HG03520 (cell line): Measurements from ENCODE around the gene ZNF524.
"Not testable (repeated sequence)": the region's sequence is repeated elsewhere in the genome, so short reads cannot be mapped to it uniquely, and the experiment has no call there.

Experiments used
- ATAC-seq: cut with Tn5 transposase; IDR thresholded peaks from one replicate; pipeline ENCODE4 v1.9.1; 2021; ENCODE audit warnings: mild to moderate bottlenecking, moderate library complexity; ENCODE audit not compliant: unreplicated experiment

ZNF524 gene

DNA sequence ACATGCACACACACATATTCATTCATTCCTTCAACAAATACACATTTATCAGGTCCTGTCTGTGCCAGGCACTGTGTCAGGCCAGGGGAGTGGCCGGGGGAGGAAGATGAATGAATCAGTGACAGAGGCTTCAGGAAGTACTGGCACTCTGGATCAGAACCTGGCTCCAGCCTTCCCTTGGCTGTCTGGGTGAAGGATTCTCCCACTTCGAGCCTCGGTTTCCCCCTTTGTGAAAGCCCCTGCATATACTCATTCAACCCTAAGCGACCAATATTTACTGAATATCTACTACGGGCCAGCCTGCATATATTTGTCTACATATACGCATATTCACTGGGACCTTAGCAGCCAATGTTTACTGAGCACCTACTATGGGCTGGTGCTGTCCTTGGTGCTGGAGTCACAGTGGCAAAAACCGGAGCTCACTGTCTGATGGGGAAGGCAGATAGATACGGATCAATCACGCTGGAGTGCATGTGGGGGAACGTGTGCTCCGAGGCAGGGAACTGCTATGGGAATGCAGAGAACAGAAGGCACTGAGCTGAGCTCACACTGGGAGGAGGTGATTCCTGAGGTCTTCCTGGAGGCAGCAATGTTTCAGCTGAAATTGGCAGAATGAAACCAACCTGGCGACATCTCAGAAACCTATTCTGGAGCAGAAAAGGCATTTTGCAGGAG, 18.8 kb upstream of the ZNF524 start:
- ATAC-seq, result no peak

DNA sequence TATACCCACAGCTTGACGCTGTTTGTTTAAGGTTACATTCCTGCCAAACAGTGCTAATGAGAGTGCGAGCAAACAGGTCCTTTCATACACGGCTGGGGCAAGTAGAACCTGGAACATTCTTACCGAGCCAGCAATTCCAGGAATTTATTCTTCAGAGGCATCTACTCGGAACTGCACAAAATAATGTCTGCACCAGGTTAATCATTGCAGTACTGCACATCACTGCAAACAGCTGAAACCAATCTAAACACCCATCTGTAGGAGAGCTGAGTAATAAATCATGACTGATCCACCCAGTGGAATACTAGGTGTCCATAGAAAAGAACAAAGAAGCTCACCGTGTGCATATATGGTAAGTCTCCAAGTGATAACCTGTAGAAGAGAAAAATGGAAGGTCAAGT, 18.3 kb upstream of the ZNF524 start:
- no peak for ATAC-seq

DNA sequence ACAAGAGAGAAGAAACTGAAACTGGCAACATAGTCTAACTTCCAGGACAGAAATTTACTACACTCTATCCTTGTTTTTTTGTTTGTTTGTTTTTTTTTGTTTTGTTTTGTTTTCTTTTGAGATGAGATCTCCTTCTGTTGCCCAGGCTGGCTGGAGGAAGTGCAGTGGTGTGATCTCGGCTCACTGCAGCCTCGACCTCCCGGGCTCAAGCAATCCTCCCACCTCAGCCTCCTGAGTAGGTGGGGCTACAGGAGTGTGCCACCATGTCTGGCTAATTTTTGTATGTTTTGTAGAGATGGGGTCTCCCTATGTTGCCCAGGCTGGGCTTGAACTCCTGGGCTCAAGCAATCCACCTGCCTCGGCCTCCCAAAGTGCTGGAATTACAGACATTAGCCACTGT, 17.8 kb upstream of the ZNF524 start:
- not testable (repeated sequence) for ATAC-seq

DNA sequence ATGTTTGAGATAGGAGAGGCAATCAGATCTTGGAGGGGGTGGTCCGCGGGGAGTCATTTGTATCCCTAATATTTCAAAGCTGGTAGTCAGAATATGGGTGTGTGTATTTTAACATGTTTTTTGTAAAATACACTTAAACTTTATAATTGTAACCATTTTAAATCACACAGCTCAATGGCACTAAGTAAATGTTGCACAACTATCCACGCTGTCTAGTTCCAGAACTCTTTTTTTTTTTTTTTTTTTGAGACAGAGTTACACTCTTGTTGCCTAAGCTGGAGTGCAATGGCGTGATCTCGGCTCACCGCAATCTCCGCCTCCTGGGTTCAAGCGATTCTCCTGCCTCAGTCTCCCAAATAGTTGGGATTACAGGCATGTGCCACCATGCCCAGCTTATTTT, 16.2 kb upstream of the ZNF524 start:
- ATAC-seq, result not testable (repeated sequence)

DNA sequence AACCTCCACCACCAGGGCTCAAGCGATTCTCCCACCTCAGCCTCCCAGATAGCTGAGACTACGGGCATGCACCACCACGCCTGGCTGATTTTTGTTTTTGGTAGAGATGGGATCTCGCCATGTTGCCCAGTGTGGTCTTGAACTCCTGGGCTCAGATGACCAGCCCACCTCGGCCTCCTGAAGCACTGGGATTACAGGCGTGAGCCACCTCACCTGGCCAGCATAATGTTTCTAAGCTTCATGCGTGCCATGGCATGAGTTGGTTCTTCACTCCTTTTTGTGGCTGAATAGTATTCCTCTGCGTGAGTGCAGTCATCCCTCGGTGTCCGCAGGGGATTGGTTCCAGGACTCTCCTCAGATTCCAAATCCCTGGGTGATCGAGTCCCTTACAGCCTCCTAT, 15.2 kb upstream of the ZNF524 start:
- no peak for ATAC-seq

DNA sequence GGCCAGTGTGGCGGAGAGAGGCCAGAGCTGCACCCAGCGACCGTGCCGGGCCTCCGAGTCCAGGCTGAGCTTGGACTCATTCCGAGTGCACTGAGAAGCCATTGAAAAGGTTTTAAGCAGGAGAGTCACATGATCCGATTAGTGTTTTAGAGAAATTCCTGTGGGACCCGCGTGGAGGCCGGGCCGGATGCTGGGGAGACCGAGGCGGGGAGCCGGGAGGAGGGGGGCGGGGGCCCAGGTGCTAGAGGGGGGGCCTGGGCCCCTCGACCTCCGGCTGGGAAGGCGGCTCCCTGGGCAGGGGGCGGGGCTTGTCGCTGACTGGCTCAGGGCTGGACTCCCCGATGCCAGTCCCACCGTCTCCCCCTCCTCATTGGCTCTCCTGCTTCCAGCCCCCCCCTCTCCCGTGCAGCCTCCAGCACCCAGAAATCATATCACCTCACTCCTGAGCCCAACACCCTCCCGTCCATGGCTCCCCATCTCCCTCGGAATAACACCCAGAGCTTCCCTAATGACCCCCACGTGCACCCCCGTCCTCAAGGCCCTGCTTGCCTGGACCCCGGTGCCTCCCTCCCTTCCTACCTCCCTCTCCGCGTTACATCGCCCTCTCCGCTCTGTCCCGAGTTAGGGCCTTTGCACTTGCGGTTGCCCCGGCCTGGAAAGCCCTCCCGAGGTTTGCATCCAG, 14.3 kb upstream of the ZNF524 start:
- ATAC-seq, result no peak

DNA sequence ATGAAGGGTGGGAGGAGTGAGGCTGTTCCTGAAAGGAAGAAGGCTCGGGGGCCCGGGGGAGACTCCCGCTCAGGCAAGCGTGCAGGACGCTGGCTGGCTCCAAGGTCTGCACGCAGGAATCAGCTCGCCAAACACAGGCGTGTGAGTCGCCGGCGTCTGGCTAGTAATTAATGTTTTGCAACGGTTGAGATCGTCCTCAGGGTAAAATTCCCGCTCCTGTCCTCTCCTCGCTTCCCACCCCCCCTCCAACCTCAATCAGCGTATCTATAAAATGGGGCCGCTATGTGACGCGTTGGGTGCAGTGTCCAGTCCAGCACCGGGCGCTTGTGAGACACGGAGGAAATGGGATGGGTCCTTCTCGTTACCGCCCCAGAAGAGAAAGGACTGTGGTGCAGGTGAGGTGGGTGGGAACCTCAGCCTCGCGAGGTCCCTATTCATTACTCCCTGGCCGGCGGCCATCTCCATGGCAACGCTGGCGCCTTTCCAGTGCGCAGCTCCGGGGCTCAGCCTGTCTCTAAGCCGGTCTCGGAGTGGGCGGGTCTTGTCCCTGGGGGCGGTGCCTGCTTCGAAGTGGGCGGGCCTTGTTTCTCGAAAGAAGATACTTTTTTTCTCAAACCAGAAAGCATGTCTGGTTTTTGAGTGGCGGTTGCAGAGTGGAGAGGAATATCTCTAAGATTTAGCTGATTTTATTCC, 13.0 kb upstream of the ZNF524 start:
- ATAC-seq, result peak; percentile 56

DNA sequence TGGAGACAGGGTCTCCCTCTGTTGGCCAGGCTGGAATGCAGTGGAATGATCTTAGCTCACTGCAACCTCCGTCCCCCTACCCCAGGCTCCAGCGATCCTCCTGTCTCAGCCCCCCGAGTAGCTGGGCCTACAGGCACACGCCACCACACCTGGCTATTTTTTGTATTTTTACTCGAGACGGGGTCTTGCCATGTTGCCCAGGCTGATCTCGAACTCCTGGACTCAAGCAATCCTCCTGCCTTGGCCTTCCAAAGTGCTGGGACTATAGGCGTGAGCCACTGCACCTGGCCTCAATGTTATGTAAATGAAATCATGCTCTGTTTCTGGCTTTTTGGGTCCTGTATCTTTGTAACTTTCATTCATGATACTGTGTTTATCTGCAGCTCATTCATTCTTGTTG, 11.3 kb upstream of the ZNF524 start:
- ATAC-seq, result no peak

DNA sequence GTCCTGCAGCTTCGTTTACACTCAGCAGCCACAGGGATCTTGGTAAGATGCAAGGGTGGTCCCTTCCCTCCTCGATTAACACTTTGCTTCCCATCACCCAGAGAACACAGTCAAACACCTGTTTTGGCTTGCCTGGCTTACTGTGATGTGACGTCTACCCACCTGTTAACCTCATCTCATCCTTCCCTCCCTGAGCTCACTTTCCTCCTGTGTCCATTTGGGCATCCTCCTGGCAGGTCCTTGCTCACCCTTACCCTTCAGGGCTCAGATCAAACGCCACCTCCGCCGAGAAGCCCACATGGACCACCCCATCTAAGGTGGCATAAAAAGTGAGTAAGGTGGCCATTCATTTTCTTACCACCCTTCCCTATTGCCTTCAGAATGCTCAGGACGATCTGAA, 10.0 kb upstream of the ZNF524 start:
- ATAC-seq, result no peak

DNA sequence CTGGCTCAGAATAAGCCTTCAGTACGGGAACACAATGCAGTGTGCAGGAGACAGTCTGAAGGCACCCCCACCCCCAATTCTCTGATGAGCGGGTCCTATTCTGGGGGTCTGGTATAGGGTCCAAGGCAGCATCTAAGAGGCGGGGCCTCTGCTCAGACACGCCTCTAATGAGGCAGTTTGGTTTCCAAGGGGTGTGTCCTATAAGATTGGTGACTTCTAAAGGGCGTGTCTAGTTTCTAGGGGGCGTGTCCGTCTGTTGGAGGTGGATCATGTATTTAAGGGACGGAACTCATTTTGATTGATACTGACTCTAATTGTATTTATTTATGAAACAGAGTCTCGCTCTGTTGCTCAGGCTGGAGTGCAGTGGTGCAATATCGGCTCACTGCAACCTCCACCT, 9.5 kb upstream of the ZNF524 start:
- no peak for ATAC-seq

DNA sequence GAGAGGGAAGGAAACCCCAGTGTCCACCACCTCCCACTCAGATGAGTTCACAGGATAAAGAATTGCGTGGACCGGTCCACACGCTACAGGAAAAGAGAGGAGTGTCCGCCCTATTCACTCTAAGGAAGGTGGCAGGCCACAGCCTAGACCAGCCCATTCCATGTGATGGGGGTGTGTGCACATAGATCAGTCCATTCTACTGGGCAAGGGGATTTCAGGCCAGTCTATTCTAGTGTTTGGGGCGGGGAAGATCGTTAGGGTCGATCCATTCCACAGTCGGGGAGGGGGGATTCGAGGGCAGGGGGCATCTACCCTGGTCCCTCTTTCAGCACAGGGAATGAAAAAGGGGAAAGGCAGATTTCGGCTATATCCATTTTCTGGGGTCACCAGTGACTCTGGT, 8.5 kb upstream of the ZNF524 start:
- ATAC-seq, result no peak

DNA sequence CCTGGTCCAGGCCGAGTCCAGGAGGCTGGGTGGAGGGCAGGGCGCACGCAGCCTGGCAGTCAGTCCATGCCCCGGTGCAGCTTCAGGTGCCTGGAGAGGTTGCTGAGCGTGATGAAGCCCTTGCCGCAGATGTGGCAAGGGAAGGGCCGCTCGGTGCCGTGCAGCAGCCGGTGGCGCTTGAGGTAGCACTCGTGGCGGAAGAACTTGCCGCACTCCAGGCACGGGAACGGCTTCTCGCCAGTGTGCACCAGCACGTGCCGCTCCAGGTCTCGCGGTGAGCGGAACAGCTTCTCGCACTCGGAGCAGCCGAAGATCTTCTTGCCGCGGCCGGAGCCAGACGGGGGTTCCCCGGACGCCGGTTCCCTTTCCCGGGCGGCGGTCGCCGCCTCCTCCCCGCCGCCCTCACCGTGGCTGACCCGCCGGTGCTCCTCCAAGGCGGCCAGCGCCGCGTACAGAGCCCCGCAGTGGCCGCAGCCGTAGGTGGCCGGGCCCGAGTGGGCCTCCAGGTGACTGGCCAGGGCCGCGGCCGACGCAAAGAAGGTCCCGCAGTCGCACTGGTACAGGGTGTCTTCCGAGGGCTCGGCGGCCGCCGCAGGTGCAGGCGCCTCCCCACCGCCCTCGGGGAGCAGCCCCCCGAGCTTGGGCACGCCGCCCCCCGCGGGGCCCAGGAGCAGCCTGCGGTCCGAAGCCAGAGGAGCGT, 7.5 kb upstream of the ZNF524 start:
- no peak for ATAC-seq

DNA sequence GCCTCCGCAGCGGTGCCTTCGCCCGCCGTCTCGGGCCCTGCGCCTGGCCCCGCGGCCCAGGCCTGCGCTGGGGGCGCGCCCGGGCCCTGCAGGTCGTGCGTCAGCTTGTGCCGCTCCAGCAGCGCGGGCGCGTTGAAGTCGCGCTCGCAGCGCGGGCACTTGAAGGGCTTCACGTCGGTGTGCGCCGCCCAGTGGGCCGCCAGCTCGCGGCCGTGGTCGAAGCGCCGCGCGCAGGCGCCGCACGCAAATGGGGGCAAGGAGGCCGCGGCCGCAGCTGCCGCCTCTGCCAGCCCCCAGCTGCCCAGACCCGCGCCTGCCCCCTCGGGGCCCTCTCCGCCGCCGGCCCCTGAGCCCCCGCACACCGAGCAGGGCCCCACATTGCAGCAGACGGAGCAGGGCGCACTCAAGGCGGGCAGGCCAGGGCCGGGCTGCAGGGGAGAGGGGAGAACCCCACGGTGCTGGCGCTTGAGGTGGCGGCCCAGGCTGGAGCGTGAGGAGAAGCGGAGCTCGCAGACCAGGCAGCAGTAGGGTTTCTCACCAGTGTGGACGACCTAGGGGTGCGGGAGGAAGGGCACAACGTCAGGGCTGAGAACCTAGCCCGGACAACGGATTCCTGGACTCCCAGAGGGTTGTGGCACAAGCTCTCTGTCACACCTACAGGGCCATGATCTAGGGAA, 6.9 kb upstream of the ZNF524 start:
- ATAC-seq, result no peak

DNA sequence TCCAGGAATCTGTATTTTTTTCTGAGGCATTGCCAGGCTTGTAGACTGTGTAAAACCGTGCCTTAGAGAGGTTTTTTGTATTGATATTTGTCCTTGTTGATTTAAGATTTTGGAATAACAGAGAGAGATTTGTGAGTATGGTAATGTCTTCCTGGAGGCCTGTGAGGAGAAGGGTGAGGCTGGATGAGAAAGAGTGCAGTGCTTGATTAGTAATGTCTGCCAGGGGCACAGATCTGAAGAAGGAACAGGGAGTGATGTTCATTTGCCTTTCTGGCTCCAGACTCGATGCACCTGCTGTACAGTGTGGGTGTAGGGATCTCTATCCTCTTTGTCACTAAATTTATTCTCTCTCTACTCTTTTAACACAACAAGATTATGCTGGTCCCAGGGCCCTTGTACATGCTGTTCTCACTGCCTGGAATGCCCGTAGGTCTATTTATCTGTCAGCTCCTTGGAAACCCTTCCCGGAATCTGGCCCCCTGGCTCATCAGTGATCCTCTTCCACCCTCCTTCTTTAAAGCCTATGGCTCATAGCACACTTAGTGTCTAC, 5.0 kb upstream of the ZNF524 start:
- no peak for ATAC-seq

DNA sequence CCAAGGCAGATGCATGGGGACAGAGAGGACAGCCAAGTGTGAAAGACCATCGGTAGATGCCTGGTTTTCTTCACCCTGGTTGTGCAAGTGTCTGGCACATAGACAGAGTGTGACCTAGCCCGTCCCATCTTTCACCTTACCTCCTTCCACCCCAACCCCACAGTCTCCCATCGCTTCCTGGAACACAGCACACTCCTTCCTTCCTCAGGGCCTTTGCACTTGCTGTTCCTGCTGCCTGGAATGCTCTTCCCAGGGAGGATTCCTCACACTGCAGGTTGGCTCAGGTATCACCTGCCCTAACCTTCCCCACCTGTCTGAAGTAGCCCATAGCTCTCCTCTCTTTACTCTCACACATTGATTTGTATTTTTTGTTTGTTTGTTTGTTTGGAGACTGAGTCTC, 3.8 kb upstream of the ZNF524 start:
- no peak for ATAC-seq

DNA sequence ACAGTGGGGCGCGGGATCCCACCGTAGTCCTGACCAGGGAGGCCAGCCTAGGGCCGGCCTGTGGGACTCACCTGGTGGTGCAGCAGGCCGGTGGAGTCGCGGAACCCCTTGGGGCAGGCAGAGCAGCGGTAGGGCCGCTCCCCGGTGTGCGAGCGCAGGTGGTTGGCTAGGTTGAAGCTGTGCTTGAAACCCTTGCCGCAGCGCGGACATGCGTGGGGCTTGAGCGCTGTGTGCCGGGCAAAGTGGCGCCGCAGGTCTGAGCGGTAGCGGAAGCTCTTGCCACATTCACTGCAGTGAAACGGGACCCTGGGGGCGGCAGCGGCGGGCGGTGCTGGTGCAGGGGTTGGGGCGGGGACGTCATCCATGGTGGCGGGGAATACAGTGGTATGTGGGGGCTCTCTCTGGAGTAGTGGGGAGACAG, 2.6 kb upstream of the ZNF524 start:
- no peak for ATAC-seq

DNA sequence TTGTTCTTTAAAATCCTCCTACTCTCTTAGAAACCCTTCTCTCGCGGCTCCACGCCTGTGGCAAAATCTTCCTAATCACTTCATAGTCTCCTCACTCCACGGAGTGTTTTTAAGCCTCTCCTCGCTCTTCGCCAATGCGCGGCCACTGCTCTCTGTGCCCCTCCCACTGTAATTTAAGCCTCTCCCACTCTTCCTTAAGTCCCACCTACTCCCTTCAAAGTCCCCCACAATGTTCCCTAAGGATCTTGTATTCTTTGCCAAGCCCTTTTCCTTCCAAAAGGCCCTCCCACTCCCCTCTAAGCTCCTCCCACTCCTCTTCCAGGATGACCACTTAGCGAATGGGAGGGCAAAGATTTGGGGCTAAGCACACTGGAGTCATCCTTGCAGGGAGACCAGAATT, 2.1 kb upstream of the ZNF524 start:
- ATAC-seq, result no peak

DNA sequence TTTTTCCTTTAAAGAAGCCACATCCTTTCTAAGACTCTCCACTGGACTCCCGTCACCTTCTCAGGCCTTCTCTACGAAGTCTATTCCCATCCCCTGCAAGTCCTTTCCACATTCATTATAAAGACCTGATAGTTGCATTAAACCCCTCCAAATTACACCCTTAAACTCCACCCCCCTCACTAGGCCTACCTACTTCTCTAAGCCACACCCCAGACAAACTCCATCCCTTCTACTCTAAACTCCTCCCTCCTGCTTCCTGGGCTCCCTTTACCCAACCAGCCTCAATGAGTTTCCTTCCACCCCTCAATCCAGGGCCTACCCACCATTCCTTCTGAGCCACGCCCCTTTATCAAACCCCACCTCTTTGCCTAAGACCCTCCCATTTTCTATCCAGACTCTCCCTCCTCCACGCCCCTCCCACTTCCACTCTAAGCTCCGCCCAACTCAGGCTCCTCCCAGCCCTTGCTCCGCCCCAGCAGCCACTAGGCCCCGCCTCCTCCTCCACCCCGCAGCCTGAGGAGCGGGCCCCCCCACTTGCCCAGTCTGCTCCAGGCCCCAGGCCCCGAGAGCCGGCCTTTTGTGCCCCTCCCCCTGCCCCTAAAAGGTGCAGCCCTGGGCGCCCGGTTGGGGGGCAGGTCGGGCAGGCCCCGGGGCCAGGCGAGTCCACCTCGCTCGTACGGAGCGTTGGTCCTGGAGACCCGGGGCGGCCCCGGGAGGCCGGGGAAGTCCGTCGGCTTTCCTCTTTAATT, 1.2 kb upstream of the ZNF524 start:
- peak; percentile 45 for ATAC-seq

DNA sequence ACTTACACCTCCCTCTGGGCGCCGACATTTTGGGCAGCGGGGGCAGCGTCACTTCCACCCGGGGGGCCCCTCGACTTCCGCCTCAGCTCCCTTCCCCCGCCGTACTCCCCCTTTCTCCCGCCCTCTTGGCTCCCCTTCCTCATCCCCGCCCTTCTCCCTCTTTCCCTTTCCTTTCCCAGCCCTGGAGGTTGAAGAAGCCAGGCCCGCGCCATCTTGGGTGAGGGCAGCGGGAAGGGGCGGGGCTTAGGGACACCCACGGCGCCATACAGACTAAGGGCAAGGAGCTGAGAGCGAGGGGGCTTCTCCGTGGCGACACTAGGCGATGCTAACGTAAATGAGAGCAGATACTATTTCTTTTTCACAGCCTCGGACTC, 633 bp upstream of the ZNF524 start, which contains the start of gene FIZ1:
TSS of gene FIZ1 (minus strand) at position 50 of the 374 bp plus-strand sequence. CDS start 1,652 bp downstream, outside the sequence.
- peak; percentile 52 for ATAC-seq

DNA sequence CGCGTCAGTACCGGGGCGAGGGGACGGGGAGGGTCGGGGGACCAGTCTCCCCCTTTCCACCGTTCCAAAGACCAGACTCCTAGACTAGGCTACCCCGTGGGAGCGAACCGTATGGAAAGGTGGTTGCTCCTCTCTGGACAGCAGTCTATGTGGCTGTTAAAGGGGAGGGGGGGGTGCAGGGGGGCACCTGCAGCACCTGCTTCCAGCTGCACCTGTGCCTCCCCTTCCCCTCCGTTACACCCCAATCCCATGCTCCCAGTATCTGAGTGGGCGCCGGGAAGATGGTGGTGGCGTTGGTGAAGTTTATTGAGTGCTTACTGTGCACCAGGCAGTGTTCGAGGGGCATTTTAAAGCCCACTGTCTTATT, 557 bp downstream of the ZNF524 start:
- no peak for ATAC-seq
